Gastrocnemius medialis (tissue), 4 donors: Measurements from ENCODE around the gene DPM1. TPM values are rescaled to one million over a fixed set of nuclear protein-coding genes. Genes with fewer than 3 reads are reported as not detected.

Experiments used
- ATAC-seq, 2 donors: fragments of 150-250 bp; one replicate each; pipeline ENCODE4 v1.9.1; 2016
- DNase-seq, 2 donors: peaks; one replicate each; pipeline ENCODE4 v3.0.0-alpha.2; 2019
- H3K27ac ChIP-seq, 4 donors: fragments of 200-600 bp; sonication (generic); 1 replicate in 1 of 4; 2 replicates in 3 of 4; pipeline ENCODE4 v1.5.1; 2016 to 2018; ENCODE audit warnings: mild to moderate bottlenecking in 2 of 4, moderate library complexity in 1 of 4
- H3K27me3 ChIP-seq, 3 donors: fragments of 200-600 bp; sonication (generic) in 2 of 3; 1 replicate in 1 of 3; 2 replicates in 2 of 3; pipeline versions ENCODE4 v1.5.1 to v1.6.0; 2016 to 2019; ENCODE audit warnings: mild to moderate bottlenecking in 1 of 3, moderate library complexity in 1 of 3
- H3K36me3 ChIP-seq, 2 donors: fragments of 200-600 bp; sonication (generic) in 1 of 2; one replicate each; pipeline ENCODE4 v1.5.1; 2017 to 2018
- H3K4me1 ChIP-seq, 2 donors: fragments of 200-600 bp; sonication (generic) in 1 of 2; one replicate each; pipeline ENCODE4 v1.5.1; 2016 to 2017; ENCODE audit warnings: mild to moderate bottlenecking in 2 of 2
- H3K4me3 ChIP-seq, 4 donors: fragments of 200-600 bp; sonication (generic) in 3 of 4; 1 replicate in 1 of 4; 2 replicates in 3 of 4; pipeline ENCODE4 v1.5.1; 2016 to 2019; ENCODE audit warnings: mild to moderate bottlenecking in 2 of 4
- H3K9me3 ChIP-seq, 3 donors: fragments of 200-600 bp; sonication (generic) in 2 of 3; 1 replicate in 1 of 3; 2 replicates in 2 of 3; pipeline ENCODE4 v1.5.1; 2016 to 2019
- POLR2A ChIP-seq, 2 donors: fragments of 450-650 bp; IDR thresholded peaks; one replicate each; pipeline ENCODE4 v1.6.1; 2017; ENCODE audit warnings: antibody characterized with exemption in 2 of 2, mild to moderate bottlenecking in 2 of 2, moderate library complexity in 2 of 2
- in situ Hi-C, 4 donors: fragments of 200-750 bp; cut with MboI; loops; one replicate each; pipeline versions ENCODE4 v1.15.0 to v1.8.0; 2017; ENCODE audit warnings: low sequenced_read_pairs in 4 of 4
- intact Hi-C: fragments of 100-400 bp; cut with DNase I; formaldehyde crosslinking; loops from one replicate; pipeline ENCODE4 v1.15.1; 2023; ENCODE audit warnings: low total_unique reads
- total RNA-seq, 4 donors: library from RNA; depleted of rRNA; stranded (reverse); fragments of >200 nt; gene quantifications; one replicate each; pipeline versions ENCODE4 v1.1.0 to v1.2.3, GENCODE V29; 2016
- TF ChIP-seq, protein P1 (sequence below), 5 experiments: fragments of 450-650 bp in 3 of 5; fragments of 200-600 bp in 2 of 5; sonication (generic) in 2 of 5; IDR thresholded peaks in 4 of 5; conservative IDR thresholded peaks in 1 of 5; 1 replicate in 4 of 5; 2 replicates in 1 of 5; pipeline ENCODE4 v1.5.1; 2016 to 2019; ENCODE audit warnings: antibody characterized with exemption in 5 of 5, mild to moderate bottlenecking in 3 of 5, moderate library complexity in 3 of 5

DPM1 gene
- total RNA-seq, 4 donors from 2014 or later: 55.5 to 120 (median 73.7) TPM

DNA sequence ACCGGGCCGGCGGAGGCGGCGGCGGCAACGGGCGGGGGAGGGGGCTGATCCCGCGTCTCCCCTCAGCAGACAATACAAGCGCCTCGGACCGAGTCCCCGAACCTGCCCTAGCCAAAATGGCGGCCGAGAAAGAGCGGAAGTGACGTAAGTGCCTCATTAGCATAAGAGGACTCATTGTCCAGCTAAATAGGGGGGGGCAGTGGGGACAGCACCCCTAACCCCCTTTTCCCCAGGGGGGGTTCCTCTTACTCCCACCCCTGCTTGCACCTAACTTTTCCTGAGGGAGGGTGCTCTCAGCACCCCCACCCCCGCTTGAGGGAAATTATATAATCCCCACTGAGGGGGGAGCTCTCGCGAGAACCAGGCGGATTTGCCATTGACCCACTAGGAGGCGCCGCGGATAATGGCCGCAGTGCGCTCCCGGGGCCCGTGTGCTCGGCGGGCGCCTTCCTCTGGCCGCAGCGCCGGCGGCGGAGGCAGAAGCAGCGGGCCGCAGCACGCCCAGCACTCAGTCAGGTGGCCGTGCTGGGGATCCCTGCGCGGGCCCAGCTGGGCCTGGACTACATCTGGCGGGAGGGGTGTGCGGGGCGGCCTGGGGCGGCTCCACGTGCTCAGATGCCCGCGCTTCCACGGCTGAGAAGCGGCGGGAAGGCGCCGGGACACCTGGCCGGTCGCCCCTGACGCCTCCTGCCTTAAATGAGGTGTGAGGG lies 26.9 kb downstream of the DPM1 start, which contains the start of gene ADNP:
TSS of gene ADNP (minus strand) at position 132 of the 710 bp plus-strand sequence. CDS start 27,441 bp downstream, outside the sequence.
- Histone ChIP-seq H3K4me3 (peak within 1 kb of the TSS; percentile 66 to 87 (median 78)), H3K4me1 (peaks cover 27 to 38% of the 10 kb centered on the region in 2 donors), H3K9me3 (no peaks in the 10 kb centered on the region), H3K27ac (peak within 1 kb of the TSS; percentile 88 to 99 (median 96)), H3K36me3 (peaks cover 0 to 29% of the 10 kb centered on the region in 2 donors), H3K27me3 (no peaks in the 10 kb centered on the region)
- intact Hi-C loops: loop anchor here (1.0 to 10.0 kb wide), 2 partner anchors 27 to 997 kb away; partner anchors contain the start of genes DPM1, MOCS3 and RNF114
- peak; percentile 84 to 91 for DNase-seq
- ATAC-seq: peak; percentile 86 to 92
- in situ Hi-C loops: loop anchor here in 3 of 4 donors (10.0 kb wide), 1 partner anchor 137 kb away; the partner anchor contains the start of gene BCAS4 (in 3 of the 3)
- TF ChIP-seq, protein P1, sequence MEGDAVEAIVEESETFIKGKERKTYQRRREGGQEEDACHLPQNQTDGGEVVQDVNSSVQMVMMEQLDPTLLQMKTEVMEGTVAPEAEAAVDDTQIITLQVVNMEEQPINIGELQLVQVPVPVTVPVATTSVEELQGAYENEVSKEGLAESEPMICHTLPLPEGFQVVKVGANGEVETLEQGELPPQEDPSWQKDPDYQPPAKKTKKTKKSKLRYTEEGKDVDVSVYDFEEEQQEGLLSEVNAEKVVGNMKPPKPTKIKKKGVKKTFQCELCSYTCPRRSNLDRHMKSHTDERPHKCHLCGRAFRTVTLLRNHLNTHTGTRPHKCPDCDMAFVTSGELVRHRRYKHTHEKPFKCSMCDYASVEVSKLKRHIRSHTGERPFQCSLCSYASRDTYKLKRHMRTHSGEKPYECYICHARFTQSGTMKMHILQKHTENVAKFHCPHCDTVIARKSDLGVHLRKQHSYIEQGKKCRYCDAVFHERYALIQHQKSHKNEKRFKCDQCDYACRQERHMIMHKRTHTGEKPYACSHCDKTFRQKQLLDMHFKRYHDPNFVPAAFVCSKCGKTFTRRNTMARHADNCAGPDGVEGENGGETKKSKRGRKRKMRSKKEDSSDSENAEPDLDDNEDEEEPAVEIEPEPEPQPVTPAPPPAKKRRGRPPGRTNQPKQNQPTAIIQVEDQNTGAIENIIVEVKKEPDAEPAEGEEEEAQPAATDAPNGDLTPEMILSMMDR (IDR thresholded peaks at IDR 0.05 in 4 of 5, conservative IDR thresholded peaks at IDR 0.05 in 1 of 5): peak; percentile 61 to 80 (median 73)
- peak; percentile 50 to 68 for TF ChIP-seq POLR2A (IDR thresholded peaks at IDR 0.05)

GRCh38 chr20:50930976-50931305 lies 27.4 kb downstream of the DPM1 start:
- Histone ChIP-seq H3K9me3 (no peaks in the 10 kb centered on the region), H3K27ac (peak overlapping the region; percentile 88 to 99 (median 96)), H3K27me3 (no peaks in the 10 kb centered on the region), H3K4me1 (peaks cover 27 to 43% of the 10 kb centered on the region in 2 donors), H3K4me3 (peak overlapping the region; percentile 59 to 87 (median 74)), H3K36me3 (peaks cover 0 to 24% of the 10 kb centered on the region in 2 donors)
- ATAC-seq (peak; percentile 37), DNase-seq (no peak)
- intact Hi-C loops: loop anchor here (1.0 to 10.0 kb wide), 2 partner anchors 27 to 996 kb away; partner anchors contain the start of genes DPM1, MOCS3 and RNF114
- in situ Hi-C loops: loop anchor here in 3 of 4 donors (10.0 kb wide), 1 partner anchor 136 kb away; the partner anchor contains the start of gene BCAS4 (in 3 of the 3)
- TF ChIP-seq, protein P1 (IDR thresholded peaks at IDR 0.05 in 4 of 5, conservative IDR thresholded peaks at IDR 0.05 in 1 of 5): no peak
- no peak for TF ChIP-seq POLR2A (IDR thresholded peaks at IDR 0.05)

DNA sequence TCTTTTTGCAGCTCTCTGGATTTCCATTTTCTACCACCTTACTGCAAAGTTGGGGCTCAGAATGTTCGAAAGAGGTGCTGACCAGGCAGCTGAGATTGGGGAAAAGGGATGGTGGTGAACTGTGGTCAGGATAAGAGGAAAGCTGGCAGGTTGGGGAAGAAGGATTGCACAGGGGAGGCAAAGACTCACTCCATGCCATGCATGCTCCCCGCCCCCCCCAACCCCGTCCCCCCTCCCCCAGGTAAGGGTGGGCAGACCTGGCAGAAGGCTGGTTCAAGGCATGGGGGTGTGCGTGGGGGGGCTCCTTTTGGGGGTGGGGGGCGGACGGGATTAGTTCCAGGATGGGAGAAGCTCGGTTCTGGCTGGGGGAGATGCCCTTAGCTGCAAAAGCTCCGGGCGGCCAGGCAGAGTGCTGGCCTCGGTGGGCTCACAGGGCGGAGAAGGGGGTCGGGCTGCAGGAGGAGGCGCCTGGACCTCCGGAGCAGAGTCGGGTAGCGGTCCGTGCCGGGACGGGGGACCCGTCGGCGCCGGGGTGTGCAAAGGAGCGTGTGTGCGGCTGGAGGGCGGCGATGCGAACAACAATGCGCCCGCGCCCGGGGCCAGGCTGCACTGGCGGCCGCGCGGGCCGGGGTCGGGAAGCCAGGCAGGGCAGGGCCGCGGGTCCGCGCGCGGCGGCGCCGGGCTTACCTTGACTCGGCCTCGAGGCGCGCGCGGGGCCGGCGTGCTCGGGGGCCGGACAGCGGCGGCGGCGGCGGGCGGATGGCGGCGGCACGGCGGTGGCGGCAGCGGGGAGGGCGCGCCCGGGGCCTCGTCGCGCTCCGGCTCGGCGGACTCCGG lies 28.0 kb downstream of the DPM1 start:
- in situ Hi-C loops (loop anchor here in 3 of 4 donors (10.0 kb wide), 1 partner anchor 136 kb away; the partner anchor contains the start of gene BCAS4 (in 3 of the 3)), intact Hi-C loops (loop anchor here (10.0 kb wide), 1 partner anchor 996 kb away; the partner anchor contains the start of gene RNF114)
- peaks cover 0 to 18% of the 10 kb centered on the region in 2 donors for H3K36me3 ChIP-seq
- peak overlapping the region; percentile 76 to 99 (median 93) for H3K27ac ChIP-seq
- peak; percentile 17 to 27 for ATAC-seq
- H3K27me3 ChIP-seq: no peaks in the 10 kb centered on the region
- H3K9me3 ChIP-seq: no peaks in the 10 kb centered on the region
- TF ChIP-seq POLR2A (IDR thresholded peaks at IDR 0.05): no peak
- TF ChIP-seq, protein P1 (IDR thresholded peaks at IDR 0.05 in 4 of 5, conservative IDR thresholded peaks at IDR 0.05 in 1 of 5): no peak
- peaks cover 31 to 46% of the 10 kb centered on the region in 2 donors for H3K4me1 ChIP-seq
- DNase-seq: no peak
- H3K4me3 ChIP-seq: peak overlapping the region; percentile 66 to 87 (median 78)
